SKM-1 (cell line): Measurements from ENCODE around the gene RWDD4.

Source experiments
- DNase-seq: peaks from one replicate; lab custom pipeline; 2025; ENCODE audit not compliant: unreplicated experiment; lab: John Stamatoyannopoulos, UW

The RWDD4 gene

GRCh38 chr4:183602557-183603027 is 56.4 kb downstream of the RWDD4 start:
- DNase-seq, result no peak

- no peak for DNase-seq
These were observed 57.6 kb downstream of the RWDD4 start for GRCh38 chr4:183601381-183601780.

GRCh38 chr4:183600189-183600685 is 58.7 kb downstream of the RWDD4 start:
- DNase-seq, result no peak

- DNase-seq, result no peak
These were observed 59.3 kb downstream of the RWDD4 start for GRCh38 chr4:183599690-183600089.

- DNase-seq, result no peak
These were observed 59.7 kb downstream of the RWDD4 start for GRCh38 chr4:183599284-183599683.

- DNase-seq, result no peak
These were observed 62.8 kb downstream of the RWDD4 start for GRCh38 chr4:183596067-183596757.

GRCh38 chr4:183594823-183595222 is 64.2 kb downstream of the RWDD4 start:
- no peak for DNase-seq

GRCh38 chr4:183591301-183591700 is 67.7 kb downstream of the RWDD4 start:
- DNase-seq, result no peak
